Measurements from ENCODE around the gene LETMD1.

DNA sequence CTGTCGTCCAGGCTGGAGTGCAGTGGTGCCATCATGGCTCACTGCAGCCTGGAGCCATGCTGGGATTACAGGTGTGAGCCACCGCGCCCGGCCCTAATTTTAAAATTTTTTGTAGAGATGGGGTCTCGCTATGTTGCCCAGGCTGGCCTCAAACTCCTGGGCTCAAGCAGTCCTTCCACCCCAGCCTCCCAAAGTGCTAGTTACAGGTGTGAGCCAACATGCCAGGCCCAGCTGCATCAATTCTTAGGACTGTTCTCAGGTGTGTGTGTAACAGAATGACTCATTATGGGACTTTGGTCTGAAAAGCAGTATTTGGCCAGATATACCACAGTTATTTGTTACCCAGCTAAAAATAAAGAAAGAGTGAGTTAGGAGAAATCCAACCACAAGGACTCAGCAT is 17.4 kb downstream of the LETMD1 start:
- TF ChIP-seq CTCF (conservative IDR thresholded peaks at IDR 0.05; ENCODE audit: low read depth, low read length) = no peak
- no peak for TF ChIP-seq EZH2phosphoT487 (IDR thresholded peaks at IDR 0.05; ENCODE audit: borderline replicate concordance, low read length)
- TF ChIP-seq EZH2 (IDR thresholded peaks at IDR 0.05; ENCODE audit: low read length, unreplicated experiment) = no peak

Measured in PC-3 (cell line).